Thyroid gland (tissue), 4 donors: Measurements from ENCODE around the gene NPBWR2. TPM values are rescaled to one million over a fixed set of nuclear protein-coding genes. Genes with fewer than 3 reads are reported as not detected.

Experiments
- DNase-seq, 2 donors: peaks; one replicate each; pipeline ENCODE4 v3.0.0-alpha.2; 2019
- H3K27ac ChIP-seq, 3 donors: fragments of 200-600 bp; sonication (generic); 1 replicate in 2 of 3; 2 replicates in 1 of 3; pipeline ENCODE4 v1.5.1; 2016 to 2019; ENCODE audit warnings: mild to moderate bottlenecking in 1 of 3, moderate library complexity in 1 of 3
- H3K27me3 ChIP-seq: fragments of 200-600 bp; sonication (generic); one replicate; pipeline ENCODE4 v1.5.1; 2019
- H3K36me3 ChIP-seq, 2 donors: fragments of 200-600 bp; sonication (generic); one replicate each; pipeline ENCODE4 v1.5.1; 2016 to 2019
- H3K4me1 ChIP-seq, 2 donors: fragments of 200-600 bp; sonication (generic); one replicate each; pipeline ENCODE4 v1.5.1; 2017 to 2019
- H3K4me3 ChIP-seq, 3 donors: fragments of 200-600 bp; sonication (generic); replicated peaks in 1 of 3; 1 replicate in 2 of 3; 2 replicates in 1 of 3; pipeline ENCODE4 v1.5.1; 2016; ENCODE audit warnings: mild to moderate bottlenecking in 1 of 3
- H3K9me3 ChIP-seq: fragments of 200-600 bp; sonication (generic); one replicate; pipeline ENCODE4 v1.5.1; 2017
- CTCF ChIP-seq, 6 experiments: fragments of 200-600 bp in 3 of 6; fragments of 450-650 bp in 3 of 6; sonication (generic) in 3 of 6; IDR thresholded peaks; one replicate each; pipeline ENCODE4 v1.5.1; 2016 to 2019; ENCODE audit warnings: antibody characterized with exemption in 6 of 6, mild to moderate bottlenecking in 2 of 6, inconsistent platforms in 1 of 6, moderate library complexity in 1 of 6
- POLR2A ChIP-seq, 2 donors: fragments of 450-650 bp; IDR thresholded peaks; one replicate each; pipeline ENCODE4 v1.6.1; 2017; ENCODE audit warnings: antibody characterized with exemption in 2 of 2, mild to moderate bottlenecking in 2 of 2, moderate library complexity in 1 of 2
- WGBS, 2 donors: methylation state at CpG; one replicate each; pipeline ENCODE4 v1.1.5; 2017; 5-methylcytosine and 5-hydroxymethylcytosine counted together
- intact Hi-C: fragments of 100-400 bp; cut with DNase I; formaldehyde crosslinking; loops from one replicate; pipeline ENCODE4 v1.15.1; 2023
- total RNA-seq, 4 donors: library from RNA; depleted of rRNA; stranded (reverse); fragments of >200 nt; gene quantifications; one replicate each; pipeline ENCODE4 v1.2.3, GENCODE V29; 2016

The NPBWR2 gene
- total RNA-seq, 4 donors from 2014 or later: not detected

GRCh38 chr20:64086801-64087200 lies 20.6 kb downstream of the NPBWR2 start:
- DNase-seq: no peak

GRCh38 chr20:64084685-64085152 lies 22.6 kb downstream of the NPBWR2 start:
- peaks cover 0 to 22% of the 10 kb centered on the region in 2 donors for H3K4me1 ChIP-seq
- no peaks in the 10 kb centered on the region for H3K36me3 ChIP-seq
- H3K27me3 ChIP-seq: no peaks in the 10 kb centered on the region
- H3K27ac ChIP-seq: no peak overlapping the region
- no peak for DNase-seq
- H3K4me3 ChIP-seq: no peak overlapping the region
- TF ChIP-seq CTCF (IDR thresholded peaks at IDR 0.05): no peak
- no peak for TF ChIP-seq POLR2A (IDR thresholded peaks at IDR 0.05)
- 0% methylated on average over 1 to 6 of the region's 23 CpGs for WGBS, 2 donors
- no peaks in the 10 kb centered on the region for H3K9me3 ChIP-seq
- intact Hi-C loops: no loop called here

More at GRCh38 chr20:64086801-64087200, 20.6 kb downstream of the NPBWR2 start:
- no peak overlapping the region for H3K27ac ChIP-seq
- intact Hi-C loops: no loop called here
- no peaks in the 10 kb centered on the region for H3K36me3 ChIP-seq
- WGBS, 2 donors: 96 to 97% methylated on average over 11 of the region's 11 CpGs
- H3K9me3 ChIP-seq: no peaks in the 10 kb centered on the region
- no peaks in the 10 kb centered on the region for H3K27me3 ChIP-seq
- no peak overlapping the region for H3K4me3 ChIP-seq
- H3K4me1 ChIP-seq: peaks cover 0 to 22% of the 10 kb centered on the region in 2 donors
- TF ChIP-seq CTCF (IDR thresholded peaks at IDR 0.05) (no peak), POLR2A (IDR thresholded peaks at IDR 0.05) (no peak)

- Histone ChIP-seq H3K36me3 (no peaks in the 10 kb centered on the region), H3K9me3 (no peaks in the 10 kb centered on the region), H3K27me3 (no peaks in the 10 kb centered on the region), H3K4me1 (peaks cover 3 to 26% of the 10 kb centered on the region in 2 donors), H3K27ac (no peak within 1 kb of the TSS), H3K4me3 (peak within 1 kb of the TSS in 1 of 3 donors; percentile 44)
- 7 to 18% methylated on average over 8 to 17 of the region's 86 CpGs for WGBS, 2 donors
- TF ChIP-seq CTCF (IDR thresholded peaks at IDR 0.05): no peak
- no peak for TF ChIP-seq POLR2A (IDR thresholded peaks at IDR 0.05)
- intact Hi-C loops: no loop called here
- DNase-seq: no peak
These were observed 23.3 kb downstream of the NPBWR2 start, which contains the start of gene LKAAEAR1 for GRCh38 chr20:64083804-64084684. LKAAEAR1 (minus strand) TSS chr20:64084398; CDS start chr20:64084219, 179 bp downstream.

- Histone ChIP-seq H3K27me3 (no peaks in the 10 kb centered on the region), H3K9me3 (no peaks in the 10 kb centered on the region), H3K36me3 (no peaks in the 10 kb centered on the region), H3K4me1 (peaks cover 9 to 32% of the 10 kb centered on the region in 2 donors), H3K27ac (no peak overlapping the region), H3K4me3 (peak overlapping the region in 1 of 3 donors; percentile 44)
- intact Hi-C loops: no loop called here
- TF ChIP-seq CTCF (IDR thresholded peaks at IDR 0.05): peak; percentile 24 to 72 (median 40)
- no peak for TF ChIP-seq POLR2A (IDR thresholded peaks at IDR 0.05)
- WGBS, 2 donors: 0 to 10% methylated on average over 1 to 2 of the region's 52 CpGs
- peak; percentile 65 to 73 for DNase-seq
These were observed 24.0 kb downstream of the NPBWR2 start for GRCh38 chr20:64083378-64083803.
